ENCODE data around the gene MAP4. TPM values are rescaled to one million over a fixed set of nuclear protein-coding genes. Genes with fewer than 3 reads are reported as not detected.

The MAP4 gene
- total RNA-seq, 2 donors from 2014 or later: 152 to 169 TPM

DNA sequence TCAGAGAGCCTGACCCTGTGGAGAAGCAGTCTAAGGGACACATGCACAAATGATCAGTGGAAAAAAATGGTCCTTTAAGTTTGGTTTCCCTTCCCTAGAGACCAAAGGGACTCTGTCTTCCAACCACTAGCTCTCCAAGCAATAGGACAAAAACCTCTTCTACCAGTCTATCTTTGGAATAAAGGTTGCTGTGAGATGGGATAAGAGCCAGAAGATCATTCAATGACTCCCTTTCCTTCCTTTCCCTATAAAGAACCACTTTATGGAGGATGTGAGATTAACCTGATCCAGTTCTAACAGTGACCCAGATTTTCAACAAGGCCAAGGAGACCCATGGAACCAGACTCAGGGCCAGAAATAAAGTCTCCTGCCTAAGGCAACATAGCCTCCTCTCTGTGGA is 138.5 kb downstream of the MAP4 start:
- H3K4me3 ChIP-seq (ENCODE audit: low read length): no peak overlapping the region

DNA sequence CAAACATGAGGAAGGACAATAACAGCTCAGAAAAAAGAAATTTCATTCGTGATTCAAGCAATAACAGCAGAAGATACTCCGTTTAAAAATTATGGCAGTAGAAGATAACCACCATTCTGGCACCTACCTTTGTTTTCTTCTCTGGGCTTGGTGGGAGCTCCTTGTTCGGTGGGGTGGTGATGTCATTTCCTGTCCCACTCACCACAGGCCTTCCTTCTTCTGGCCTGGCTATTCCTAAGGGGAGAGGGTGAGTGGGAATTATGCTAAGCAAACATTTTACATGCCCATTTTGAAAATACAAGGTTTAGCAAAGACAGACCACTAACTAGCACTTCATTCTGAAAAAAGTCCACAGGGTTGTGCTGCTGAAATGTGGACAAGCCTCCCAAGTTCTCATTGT is 138.9 kb downstream of the MAP4 start:
- Histone ChIP-seq H3K9ac (ENCODE audit: extremely low read depth, low read length, poor library complexity, severe bottlenecking) (no peak overlapping the region), H3K4me1 (ENCODE audit: control insufficient read depth, insufficient read depth, low read length) (peaks cover 13% of the 10 kb centered on the region), H3K27ac (ENCODE audit: low read depth, low read length) (no peak overlapping the region), H3K36me3 (ENCODE audit: control insufficient read depth, insufficient read depth, low read length) (peaks cover 59% of the 10 kb centered on the region), H3K4me3 (ENCODE audit: low read length) (no peak overlapping the region), H3K27me3 (ENCODE audit: control insufficient read depth, insufficient read depth, low read length, poor library complexity, severe bottlenecking) (no peaks in the 10 kb centered on the region), H3K9me3 (ENCODE audit: control insufficient read depth, low read length) (peaks cover 7% of the 10 kb centered on the region)
- no peaks in the 10 kb centered on the region for H3K9me3 Mint-ChIP-seq
- H3K27me3 Mint-ChIP-seq (ENCODE audit: insufficient read depth): no peaks in the 10 kb centered on the region
- peak; percentile 19 for DNase-seq
- TF ChIP-seq CTCF (conservative IDR thresholded peaks at IDR 0.05): no peak
- H3K4me1 Mint-ChIP-seq: peaks cover 12% of the 10 kb centered on the region
- no peak overlapping the region for H3K4me3 Mint-ChIP-seq
- H3K36me3 Mint-ChIP-seq (ENCODE audit: low read depth): peaks cover 31% of the 10 kb centered on the region
- peak overlapping the region; percentile 20 for H3K27ac Mint-ChIP-seq
- WGBS, 2 experiments (ENCODE audit: insufficient coverage in 1 of 2, insufficient read length in 1 of 2): 89 to 100% methylated on average over 1 to 3 of the region's 3 CpGs

More for the DNA sequence above, 138.5 kb downstream of the MAP4 start:
- Histone ChIP-seq H3K27me3 (ENCODE audit: control insufficient read depth, insufficient read depth, low read length, poor library complexity, severe bottlenecking) (no peaks in the 10 kb centered on the region), H3K4me1 (ENCODE audit: control insufficient read depth, insufficient read depth, low read length) (peaks cover 13% of the 10 kb centered on the region), H3K9me3 (ENCODE audit: control insufficient read depth, low read length) (peaks cover 7% of the 10 kb centered on the region), H3K9ac (ENCODE audit: extremely low read depth, low read length, poor library complexity, severe bottlenecking) (no peak overlapping the region), H3K27ac (ENCODE audit: low read depth, low read length) (no peak overlapping the region), H3K36me3 (ENCODE audit: control insufficient read depth, insufficient read depth, low read length) (peaks cover 55% of the 10 kb centered on the region)
- no peak for TF ChIP-seq CTCF (conservative IDR thresholded peaks at IDR 0.05)
- Mint-ChIP-seq H3K27ac (peak overlapping the region; percentile 20), H3K27me3 (ENCODE audit: insufficient read depth) (no peaks in the 10 kb centered on the region), H3K4me1 (peaks cover 12% of the 10 kb centered on the region), H3K9me3 (no peaks in the 10 kb centered on the region), H3K36me3 (ENCODE audit: low read depth) (peaks cover 32% of the 10 kb centered on the region), H3K4me3 (no peak overlapping the region)
- DNase-seq: peak; percentile 3

GRCh38 chr3:47874913-47875312 is 141.3 kb downstream of the MAP4 start:
- Histone ChIP-seq H3K9me3 (ENCODE audit: control insufficient read depth, low read length) (no peaks in the 10 kb centered on the region), H3K27ac (ENCODE audit: low read depth, low read length) (peak overlapping the region; percentile 40), H3K4me3 (ENCODE audit: low read length) (peak overlapping the region; percentile 0), H3K9ac (ENCODE audit: extremely low read depth, low read length, poor library complexity, severe bottlenecking) (no peak overlapping the region), H3K36me3 (ENCODE audit: control insufficient read depth, insufficient read depth, low read length) (peaks cover 68% of the 10 kb centered on the region), H3K4me1 (ENCODE audit: control insufficient read depth, insufficient read depth, low read length) (peaks cover 16% of the 10 kb centered on the region), H3K27me3 (ENCODE audit: control insufficient read depth, insufficient read depth, low read length, poor library complexity, severe bottlenecking) (no peaks in the 10 kb centered on the region)
- WGBS, 2 experiments (ENCODE audit: insufficient coverage in 1 of 2, insufficient read length in 1 of 2): 55 to 75% methylated on average over 1 of the region's 1 CpG
- peaks cover 12% of the 10 kb centered on the region for H3K4me1 Mint-ChIP-seq
- no peak overlapping the region for H3K4me3 Mint-ChIP-seq
- H3K36me3 Mint-ChIP-seq (ENCODE audit: low read depth): peaks cover 40% of the 10 kb centered on the region
- H3K27ac Mint-ChIP-seq: peak overlapping the region; percentile 11
- H3K9me3 Mint-ChIP-seq: no peaks in the 10 kb centered on the region
- no peak for TF ChIP-seq CTCF (conservative IDR thresholded peaks at IDR 0.05)
- DNase-seq: peak; percentile 44
- no peaks in the 10 kb centered on the region for H3K27me3 Mint-ChIP-seq (ENCODE audit: insufficient read depth)
